HepG2 (cell line): ENCODE data around the gene ZXDC. TPM values are rescaled to one million over a fixed set of nuclear protein-coding genes. Genes with fewer than 3 reads are reported as not detected.

Experiments used
- BORCS8-MEF2B ChIP-seq: sonication (generic); formaldehyde crosslinking; IDR thresholded peaks from 2 replicates; pipeline ENCODE4 v1.8.0; 2022; ENCODE audit warnings: mild to moderate bottlenecking, missing genetic modification reagents
- CHD4 ChIP-seq: fragments of 200-600 bp; sonication (generic); IDR thresholded peaks from 2 replicates; pipeline ENCODE4 v1.7.0; 2017; ENCODE audit warnings: mild to moderate bottlenecking, low read length, borderline replicate concordance
- HDAC1 ChIP-seq: sonication (generic); formaldehyde crosslinking; IDR thresholded peaks from 2 replicates; pipeline ENCODE4 v1.5.1; 2020; ENCODE audit warnings: mild to moderate bottlenecking, missing genetic modification reagents
- KDM1A ChIP-seq: IDR thresholded peaks from 2 replicates; pipeline ENCODE4 v1.6.1; 2016; ENCODE audit warnings: missing compliant biosample characterization
- KMT2A ChIP-seq: sonication (generic); formaldehyde crosslinking; IDR thresholded peaks from 2 replicates; pipeline ENCODE4 v1.4.0; 2020; ENCODE audit warnings: missing genetic modification reagents
- MNT ChIP-seq: fragments of 450-650 bp; IDR thresholded peaks from 2 replicates; pipeline ENCODE4 v1.6.1; 2016
- MTERF4 ChIP-seq: sonication (generic); formaldehyde crosslinking; IDR thresholded peaks from 2 replicates; pipeline ENCODE4 v1.8.0; 2023; ENCODE audit warnings: mild to moderate bottlenecking, missing genetic modification reagents
- PAF1 ChIP-seq: IDR thresholded peaks from 2 replicates; pipeline ENCODE4 v1.6.1; 2016; ENCODE audit warnings: missing genetic modification reagents, missing compliant biosample characterization
- RFX1 ChIP-seq: fragments of 450-650 bp; IDR thresholded peaks from 2 replicates; pipeline ENCODE4 v1.6.1; 2017
- SOX6 ChIP-seq, 2 experiments: fragments of 450-650 bp in 1 of 2; sonication (generic) in 1 of 2; formaldehyde crosslinking in 1 of 2; IDR thresholded peaks; 2 replicates each; pipeline versions ENCODE4 v1.4.0 to v1.6.1; 2017 to 2020; ENCODE audit warnings: antibody characterized with exemption in 1 of 2, mild to moderate bottlenecking in 1 of 2, missing genetic modification reagents in 1 of 2
- TAF1 ChIP-seq: sonication (generic); formaldehyde crosslinking; IDR thresholded peaks from 2 replicates; pipeline ENCODE4 v1.4.0; 2020; ENCODE audit warnings: missing genetic modification reagents
- TBX3 ChIP-seq: fragments of 450-650 bp; IDR thresholded peaks from 2 replicates; pipeline ENCODE4 v1.6.1; 2017; ENCODE audit warnings: antibody characterized with exemption, mild to moderate bottlenecking, inconsistent platforms, borderline replicate concordance
- TEAD2 ChIP-seq: sonication (generic); formaldehyde crosslinking; IDR thresholded peaks from 2 replicates; pipeline ENCODE4 v1.9.0; 2021; ENCODE audit warnings: missing genetic modification reagents
- TFDP1 ChIP-seq: IDR thresholded peaks from 2 replicates; pipeline ENCODE4 v1.6.1; 2016; ENCODE audit warnings: missing compliant biosample characterization, missing genetic modification reagents, borderline replicate concordance
- XRCC5 ChIP-seq: fragments of 200-400 bp; formaldehyde crosslinking; optimal IDR thresholded peaks from 2 replicates; pipeline ENCODE3; 2017; ENCODE audit warnings: mild to moderate bottlenecking, low read length
- ZNF10 ChIP-seq: sonication (generic); formaldehyde crosslinking; IDR thresholded peaks from 2 replicates; pipeline ENCODE4 v1.4.0; 2020; ENCODE audit warnings: mild to moderate bottlenecking, low read depth, missing genetic modification reagents, borderline replicate concordance
- ZNF407 ChIP-seq: sonication (generic); formaldehyde crosslinking; IDR thresholded peaks from one replicate; pipeline ENCODE4 v1.5.1; 2020; ENCODE audit warnings: mild to moderate bottlenecking, missing genetic modification reagents; ENCODE audit errors: not compliant biosample characterization
- ZNF597 ChIP-seq: sonication (generic); formaldehyde crosslinking; IDR thresholded peaks from 2 replicates; pipeline ENCODE4 v1.5.0; 2020; ENCODE audit warnings: missing genetic modification reagents
- polyA plus RNA-seq, 8 experiments: library from polyadenylated mRNA; depleted of rRNA in 3 of 8; stranded (reverse) in 7 of 8; unstranded in 1 of 8; fragments of >200 nt; fragmentation: Illumina TruSeq in 4 of 8; extraction: Trizol in 4 of 8; gene quantifications; 2 replicates each; pipeline versions ENCODE4 v1.2.1 to v1.2.3, GENCODE V29; 2011 to 2016; ENCODE audit warnings: low read depth in 4 of 8, missing spikeins in 1 of 8, mixed read lengths in 1 of 8; ENCODE audit not compliant: insufficient read depth in 1 of 8
- total RNA-seq, 5 experiments: library from RNA; depleted of rRNA; stranded (reverse); fragments of >200 nt; fragmentation: Illumina TruSeq; extraction: Trizol; gene quantifications; 2 replicates each; pipeline ENCODE4 v1.2.3, GENCODE V29; 2016; ENCODE audit warnings: low read depth in 1 of 5

The ZXDC gene
- total and polyA plus RNA-seq, 2 of the 13 experiments (the other 11 are each of a cell fraction or from before 2014, with no cell fraction given), result 17.6 to 21.2 TPM

GRCh38 chr3:126522363-126522788 lies 46.7 kb upstream of the ZXDC start (continued):
- TF ChIP-seq TFDP1 (CRISPR knock-in tag), result peak; percentile 38; the same call in 1 of the 2 replicates
- TF ChIP-seq HDAC1 (CRISPR knock-in tag), result no peak
- TF ChIP-seq ZNF407 (CRISPR knock-in tag), result no peak
- no peak for TF ChIP-seq PAF1 (CRISPR knock-in tag)
- TF ChIP-seq RFX1, result no peak
- 0 out of 2 replicates have a peak, but pooled peaks have one; percentile 29 for TF ChIP-seq TAF1 (CRISPR knock-in tag)
- TF ChIP-seq TBX3, result no peak
- no peak for TF ChIP-seq CHD4
- TF ChIP-seq TEAD2, result no peak
- no peak for TF ChIP-seq ZNF597 (CRISPR knock-in tag)
- no peak for TF ChIP-seq MTERF4 (CRISPR knock-in tag)
- 0 out of 2 replicates have a peak, but pooled peaks have one; percentile 25 for TF ChIP-seq BORCS8-MEF2B (CRISPR knock-in tag)
- peak; percentile 44; the same call in 1 of the 2 replicates for TF ChIP-seq KMT2A (CRISPR knock-in tag)
- no peak for TF ChIP-seq SOX6 (IDR thresholded peaks at IDR 0.05)
- TF ChIP-seq SOX6 (CRISPR knock-in tag; IDR thresholded peaks at IDR 0.05), result peak; percentile 28; the same call in 1 of the 2 replicates
- TF ChIP-seq KDM1A (CRISPR knock-in tag), result no peak
- no peak for TF ChIP-seq MNT
- TF ChIP-seq XRCC5, result peak; percentile 40
- no peak for TF ChIP-seq ZNF10 (CRISPR knock-in tag)
